SIG-M5 treated with dmso at 0.1 percent for 504 hours (cell line): ENCODE data around the gene FLT3LG.

Experiments
- DNase-seq: peaks from one replicate; lab custom pipeline; 2025; ENCODE audit not compliant: unreplicated experiment; lab: John Stamatoyannopoulos, UW

Gene FLT3LG

DNA sequence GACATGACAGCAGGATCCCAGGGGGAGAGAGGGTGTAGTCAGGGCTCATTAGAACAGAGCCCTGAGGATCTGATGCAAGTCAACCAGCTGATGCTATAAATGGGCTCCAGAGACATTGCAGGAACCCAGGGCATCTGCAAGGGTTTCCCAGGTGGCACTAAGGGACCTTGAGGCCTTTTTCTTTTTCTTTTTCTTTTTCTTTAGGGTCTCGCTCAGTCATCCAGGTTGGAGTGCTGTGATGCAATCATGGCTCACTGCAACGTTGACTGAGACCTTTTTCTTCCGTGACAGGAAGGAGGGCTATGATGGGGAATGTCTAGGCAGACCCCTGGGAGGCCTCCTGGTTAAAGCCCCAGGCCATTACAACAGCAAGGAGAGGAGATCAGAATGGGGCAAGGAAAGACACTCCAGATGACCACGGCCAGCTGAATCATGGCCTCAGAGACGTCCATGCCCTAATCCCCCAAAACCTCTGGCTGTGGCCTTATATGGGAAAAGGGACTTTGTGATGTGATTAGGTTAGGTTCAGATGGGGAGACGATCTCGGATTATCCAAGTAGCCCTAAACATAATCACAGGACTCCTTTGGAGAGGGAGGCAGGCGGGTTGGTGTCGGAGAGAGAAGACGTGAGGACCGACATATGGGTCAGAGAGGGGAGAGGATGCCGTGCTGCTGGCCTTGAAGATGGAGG lies 33.9 kb downstream of the FLT3LG start:
- no peak for DNase-seq

DNA sequence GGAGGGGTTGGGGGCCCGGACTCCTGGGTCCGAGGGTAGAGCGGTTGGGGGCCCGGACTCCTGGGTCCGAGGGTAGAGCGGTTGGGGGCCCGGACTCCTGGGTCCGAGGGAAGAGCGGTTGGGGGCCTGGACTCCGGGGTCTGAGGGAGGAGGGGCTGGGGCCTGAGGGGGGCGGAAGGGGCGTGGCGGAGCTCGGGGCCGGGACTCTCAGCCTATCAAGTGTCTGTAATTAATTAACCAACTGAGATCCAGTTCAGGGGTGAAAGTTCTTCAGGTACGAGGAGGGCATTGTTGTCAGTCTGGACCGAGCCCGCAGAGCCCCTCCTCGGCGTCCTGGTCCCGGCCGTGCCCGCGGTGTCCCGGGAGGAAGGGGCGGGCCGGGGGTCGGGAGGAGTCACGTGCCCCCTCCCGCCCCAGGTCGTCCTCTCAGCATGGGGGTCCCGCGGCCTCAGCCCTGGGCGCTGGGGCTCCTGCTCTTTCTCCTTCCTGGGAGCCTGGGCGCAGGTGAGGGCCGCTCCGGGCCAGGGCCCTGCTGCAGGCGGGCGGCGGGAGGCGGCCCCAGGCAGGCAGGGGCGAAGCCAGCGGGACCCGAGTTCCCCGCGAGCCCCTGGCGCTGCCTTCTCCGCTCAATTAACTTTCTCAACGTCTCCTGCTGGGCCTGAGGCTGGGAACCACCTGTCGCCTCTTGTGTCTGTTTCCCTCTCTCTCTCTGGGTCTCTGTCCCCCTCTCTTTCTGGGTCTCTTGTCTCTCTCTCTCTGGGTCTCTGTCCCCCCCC lies 39.1 kb downstream of the FLT3LG start:
- no peak for DNase-seq

DNA sequence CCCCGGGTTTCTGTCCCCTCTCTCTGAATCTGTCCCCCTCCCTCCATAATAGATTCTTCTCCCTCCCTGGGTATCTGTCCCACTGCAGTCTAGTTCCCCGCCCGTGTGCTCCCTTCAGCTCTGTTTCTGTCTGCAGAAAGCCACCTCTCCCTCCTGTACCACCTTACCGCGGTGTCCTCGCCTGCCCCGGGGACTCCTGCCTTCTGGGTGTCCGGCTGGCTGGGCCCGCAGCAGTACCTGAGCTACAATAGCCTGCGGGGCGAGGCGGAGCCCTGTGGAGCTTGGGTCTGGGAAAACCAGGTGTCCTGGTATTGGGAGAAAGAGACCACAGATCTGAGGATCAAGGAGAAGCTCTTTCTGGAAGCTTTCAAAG lies 39.7 kb downstream of the FLT3LG start:
- DNase-seq: no peak

DNA sequence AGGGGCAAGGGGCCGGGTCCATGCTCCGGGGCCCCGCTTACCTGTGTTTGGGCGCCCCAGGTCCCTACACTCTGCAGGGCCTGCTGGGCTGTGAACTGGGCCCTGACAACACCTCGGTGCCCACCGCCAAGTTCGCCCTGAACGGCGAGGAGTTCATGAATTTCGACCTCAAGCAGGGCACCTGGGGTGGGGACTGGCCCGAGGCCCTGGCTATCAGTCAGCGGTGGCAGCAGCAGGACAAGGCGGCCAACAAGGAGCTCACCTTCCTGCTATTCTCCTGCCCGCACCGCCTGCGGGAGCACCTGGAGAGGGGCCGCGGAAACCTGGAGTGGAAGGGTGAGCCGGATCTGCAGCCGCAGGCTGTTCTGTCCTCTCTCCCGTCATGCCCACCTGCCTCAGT lies 40.1 kb downstream of the FLT3LG start:
- DNase-seq: no peak

GRCh38 chr19:49515767-49516166 lies 41.8 kb downstream of the FLT3LG start:
- peak; percentile 96 for DNase-seq

- DNase-seq: no peak
These were observed 44.0 kb downstream of the FLT3LG start for GRCh38 chr19:49518033-49518432.

GRCh38 chr19:49520705-49521319 lies 46.8 kb downstream of the FLT3LG start:
- DNase-seq: no peak

- DNase-seq: no peak
These were observed 50.9 kb downstream of the FLT3LG start for GRCh38 chr19:49524812-49525455.

- DNase-seq: no peak
These were observed 54.3 kb downstream of the FLT3LG start for GRCh38 chr19:49528211-49528771.

DNA sequence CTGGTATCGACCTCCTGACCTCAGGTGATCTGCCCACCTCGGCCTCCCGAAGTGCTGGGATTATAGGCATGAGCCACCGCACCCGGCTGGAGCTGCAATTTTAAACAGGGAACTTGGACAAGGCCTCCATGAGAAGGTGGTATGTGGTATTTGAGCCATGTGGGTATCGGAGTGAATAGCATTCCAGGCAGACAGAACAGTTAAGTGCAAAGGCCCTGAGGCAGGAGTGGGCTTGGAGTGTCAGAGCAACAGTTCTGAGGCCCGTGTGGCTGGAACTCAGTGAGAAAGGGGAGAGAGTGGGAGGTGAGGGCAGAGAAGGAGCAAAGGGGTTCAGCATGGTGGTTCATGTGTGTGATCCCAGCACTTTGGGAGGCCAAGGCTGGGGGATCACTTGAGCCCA lies 56.7 kb downstream of the FLT3LG start:
- DNase-seq: no peak

DNA sequence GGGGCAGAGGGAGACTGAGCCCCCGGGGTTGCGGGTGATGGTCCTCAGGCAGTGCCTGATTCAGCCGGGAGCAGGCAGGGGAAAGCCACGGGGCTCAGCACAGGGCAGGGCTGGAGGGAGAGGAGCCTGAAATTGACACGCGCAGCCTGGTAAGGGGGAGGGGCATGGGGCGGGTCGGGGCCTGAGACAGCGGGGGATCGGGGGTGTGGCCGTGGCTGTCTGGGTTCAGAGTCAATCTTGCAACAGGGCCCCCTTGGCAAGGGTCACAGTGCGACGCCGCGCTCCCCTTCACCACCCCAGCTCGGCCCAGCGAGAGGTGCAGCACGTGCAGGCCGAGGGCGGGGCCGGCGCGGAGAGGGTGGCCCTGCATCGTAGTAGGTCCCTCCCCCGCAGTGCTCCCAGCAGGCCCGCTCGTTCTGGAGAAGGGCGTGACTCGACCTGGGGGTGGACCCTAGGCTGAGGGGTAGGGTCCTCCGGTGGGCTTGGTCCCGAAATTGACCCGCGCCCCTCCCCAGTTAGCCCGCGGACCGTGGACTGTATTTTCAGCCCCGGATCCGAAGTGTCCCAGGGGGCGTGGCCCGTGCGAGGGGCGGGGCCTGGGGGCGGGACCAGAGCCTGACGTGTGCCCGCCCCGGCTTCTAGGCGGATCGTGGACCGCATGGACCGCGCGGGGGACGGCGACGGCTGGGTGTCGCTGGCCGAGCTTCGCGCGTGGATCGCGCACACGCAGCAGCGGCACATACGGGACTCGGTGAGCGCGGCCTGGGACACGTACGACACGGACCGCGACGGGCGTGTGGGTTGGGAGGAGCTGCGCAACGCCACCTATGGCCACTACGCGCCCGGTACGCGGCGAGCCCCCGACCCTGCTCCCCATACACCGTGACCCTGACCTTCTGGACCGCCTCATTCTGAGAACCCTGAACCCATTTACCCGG lies 59.8 kb downstream of the FLT3LG start:
- peak; percentile 78 for DNase-seq

DNA sequence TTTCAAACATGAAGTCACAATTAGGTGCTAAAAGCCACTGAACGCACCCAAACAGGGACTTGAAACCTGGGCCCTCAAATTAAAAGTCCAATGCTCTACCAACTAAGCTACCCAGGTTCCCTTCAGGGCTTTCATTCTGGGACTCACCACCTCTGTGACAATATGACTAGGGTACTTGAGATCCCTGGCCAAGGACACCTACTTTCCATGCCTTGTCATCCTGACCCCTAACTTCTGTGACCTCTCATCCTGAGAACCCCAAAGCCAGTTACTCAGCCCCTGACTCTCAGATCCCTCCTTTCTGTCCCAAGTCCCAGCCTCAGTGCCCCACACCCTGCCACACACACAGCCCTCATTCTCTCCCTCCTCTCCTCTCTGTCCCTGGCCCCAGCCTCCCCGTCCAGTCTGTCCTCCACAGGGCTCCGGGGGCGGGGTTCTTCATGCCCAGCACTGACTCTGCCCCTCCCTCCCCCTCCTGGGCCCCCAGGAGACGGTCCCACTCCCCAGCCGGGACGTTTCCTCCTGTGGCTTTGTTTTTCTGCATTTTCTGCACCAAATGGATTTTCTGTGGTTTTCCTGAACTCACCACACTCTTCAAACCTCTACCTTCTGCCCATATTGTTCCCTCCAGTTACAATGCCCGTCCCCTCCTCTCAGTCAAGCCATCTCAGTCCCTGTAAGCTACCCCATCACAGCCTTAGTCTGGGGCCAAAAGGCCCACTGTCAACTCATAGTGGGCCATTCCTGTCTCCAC lies 60.8 kb downstream of the FLT3LG start:
- no peak for DNase-seq
